Skin epidermis (tissue), 12 donors: Measurements from ENCODE around the gene STK24.

Source experiments
- H3K27ac ChIP-seq, 21 experiments: fragments of 200-600 bp; sonication (generic) in 11 of 21; one replicate each; pipeline ENCODE4 v1.5.0; 2020; ENCODE audit warnings: mild to moderate bottlenecking in 3 of 21, inconsistent platforms in 2 of 21, moderate library complexity in 2 of 21
- H3K4me3 ChIP-seq, 7 experiments: fragments of 200-600 bp; sonication (generic) in 2 of 7; one replicate each; pipeline ENCODE4 v1.5.0; 2020; ENCODE audit warnings: inconsistent platforms in 2 of 7, mild to moderate bottlenecking in 2 of 7, moderate library complexity in 1 of 7

The STK24 gene

GRCh38 chr13:98466634-98467236 is 110.2 kb downstream of the STK24 start:
- Histone ChIP-seq H3K4me3 (no peak overlapping the region), H3K27ac (no peak overlapping the region)

DNA sequence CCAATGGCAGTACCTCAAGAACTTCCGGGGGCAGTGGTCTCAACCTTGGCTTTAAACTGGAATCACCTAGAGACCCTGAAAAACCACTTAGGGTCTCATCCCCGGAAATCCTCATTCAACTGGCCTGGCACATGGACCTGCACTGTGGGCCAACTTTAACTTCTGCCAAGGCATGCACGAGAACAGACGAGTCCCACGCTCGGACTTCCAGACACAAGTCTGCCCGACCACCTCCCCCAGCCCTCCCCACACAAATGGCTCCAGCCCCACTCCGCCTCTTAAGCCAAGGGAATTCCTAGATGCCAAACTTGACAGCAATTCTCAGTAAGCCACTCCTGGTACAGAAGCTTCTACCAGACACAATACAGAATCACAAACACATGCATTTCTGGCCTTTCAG is 114.0 kb downstream of the STK24 start:
- no peak overlapping the region for H3K4me3 ChIP-seq
- H3K27ac ChIP-seq: peak overlapping the region in 4 of 21 experiments; percentile 11 to 19 (median 18)

DNA sequence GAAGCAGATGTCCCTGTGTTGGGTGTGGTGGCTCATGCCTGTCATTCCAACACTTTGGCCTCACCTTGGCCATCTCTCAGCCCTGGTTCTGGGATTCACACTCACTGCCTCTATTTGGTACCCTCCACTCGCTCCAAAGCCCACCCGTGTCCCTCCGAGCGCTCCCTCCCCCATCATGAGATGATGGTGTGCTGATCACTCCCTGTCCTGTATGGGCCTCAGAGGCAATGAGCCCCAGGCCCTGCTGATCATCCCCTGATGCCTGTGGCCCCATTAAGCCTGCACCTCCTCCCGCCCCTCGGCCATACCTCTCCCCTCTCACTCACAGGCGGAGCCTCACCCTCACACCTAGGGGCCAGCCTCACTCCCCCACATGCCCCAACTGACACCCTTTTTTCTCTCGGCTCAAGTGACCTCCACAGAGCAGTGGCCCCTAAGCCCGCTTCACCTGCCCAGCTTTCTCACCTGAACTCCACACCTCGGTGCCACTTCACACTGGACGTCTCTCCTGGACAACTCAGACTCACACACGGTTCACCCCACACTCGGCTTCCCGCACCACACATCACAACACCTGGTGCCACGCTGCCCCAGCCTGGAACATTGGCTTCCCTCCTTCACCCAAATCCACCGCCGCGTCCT is 114.5 kb downstream of the STK24 start:
- H3K27ac ChIP-seq: peak overlapping the region in 4 of 21 experiments; percentile 11 to 19 (median 18)
- H3K4me3 ChIP-seq: no peak overlapping the region

DNA sequence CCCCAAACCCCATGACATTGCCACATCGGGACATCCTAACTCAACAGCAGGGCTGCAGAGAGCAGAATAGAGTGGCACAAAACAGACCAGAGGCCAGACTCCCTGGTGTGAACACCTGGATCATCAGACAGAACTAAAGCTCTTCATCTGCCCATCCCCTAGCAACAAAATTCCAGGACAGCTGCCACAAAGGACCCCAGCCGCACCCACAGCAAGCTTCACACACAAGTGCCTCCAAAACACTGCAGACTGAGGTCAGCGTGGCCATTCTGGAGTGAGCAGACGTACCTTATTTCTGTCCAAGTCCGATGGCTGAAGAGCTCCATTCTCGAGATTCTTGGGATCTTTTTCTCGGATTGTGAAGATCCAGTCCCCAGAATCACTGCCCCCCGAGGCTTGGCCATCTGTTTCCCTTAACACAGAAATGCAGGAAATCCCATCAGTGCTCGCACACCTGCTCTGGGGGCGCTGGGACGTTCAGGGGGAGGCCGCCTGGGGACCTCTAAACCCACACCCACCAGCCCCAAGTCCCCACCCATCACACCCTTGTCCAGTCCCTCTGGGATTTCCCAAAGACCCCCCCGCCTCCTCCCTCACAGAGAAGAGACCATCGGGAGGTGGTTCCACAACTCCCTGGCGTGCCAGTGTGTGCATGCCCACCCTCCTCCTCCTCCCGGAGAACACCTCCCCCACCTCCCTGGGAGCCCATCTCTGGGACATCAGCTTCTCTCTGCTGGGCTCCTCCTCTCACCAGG is 115.2 kb downstream of the STK24 start:
- Histone ChIP-seq H3K4me3 (no peak overlapping the region), H3K27ac (peak overlapping the region in 2 of 21 experiments; percentile 11 to 19)

DNA sequence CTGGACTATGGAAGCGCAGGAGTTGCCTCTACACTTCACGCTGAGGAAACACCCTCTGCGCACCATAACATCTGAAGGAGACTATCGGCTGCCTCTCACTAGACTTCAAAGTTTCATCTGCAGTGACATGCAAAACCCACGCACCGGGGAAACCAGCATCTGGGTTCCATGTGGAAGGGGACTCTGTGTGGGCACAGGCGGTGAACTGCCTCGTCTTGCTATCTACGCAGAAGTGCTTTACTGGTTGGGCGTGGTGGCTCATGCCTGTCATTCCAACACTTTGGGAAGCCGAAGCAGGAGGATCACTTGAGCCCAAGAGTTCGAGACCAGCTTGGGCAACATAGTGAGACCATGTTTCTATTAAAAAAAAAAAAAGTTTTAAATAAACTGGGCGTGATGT is 116.4 kb downstream of the STK24 start:
- H3K4me3 ChIP-seq: no peak overlapping the region
- no peak overlapping the region for H3K27ac ChIP-seq

DNA sequence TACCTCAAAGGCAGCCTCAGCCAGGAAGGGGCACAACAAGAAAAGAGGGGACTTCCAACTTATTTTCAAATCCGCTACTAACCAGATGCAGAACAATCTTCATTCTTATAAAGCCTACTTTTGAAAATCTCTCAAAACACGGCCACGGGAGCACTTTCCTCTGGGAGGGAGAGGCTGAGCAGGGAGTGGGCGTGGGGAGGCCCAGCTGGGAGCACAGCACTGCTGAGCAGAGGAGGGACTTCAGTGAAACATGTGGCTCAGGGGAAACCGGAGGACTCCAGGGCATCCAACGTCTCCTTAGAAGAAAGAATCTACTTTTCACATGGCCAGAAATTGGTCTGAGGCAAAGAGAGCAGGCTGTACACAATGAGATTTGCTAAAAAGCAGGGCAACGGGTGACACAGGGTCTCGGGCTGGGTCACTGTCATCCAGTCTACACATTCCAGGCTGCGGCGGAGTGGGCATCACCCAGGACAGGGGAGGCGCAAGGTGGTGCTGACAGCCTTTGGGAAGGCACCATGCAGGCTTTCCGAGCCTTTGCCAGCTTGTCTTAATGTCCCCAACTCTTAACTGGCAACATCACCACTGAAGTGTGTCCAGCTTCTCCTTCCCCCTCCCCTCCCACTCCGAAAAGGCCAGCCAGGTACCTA is 117.1 kb downstream of the STK24 start:
- Histone ChIP-seq H3K27ac (peak overlapping the region in 5 of 21 experiments; percentile 1 to 53 (median 23)), H3K4me3 (no peak overlapping the region)

GRCh38 chr13:98459171-98459681 is 117.7 kb downstream of the STK24 start:
- Histone ChIP-seq H3K27ac (peak overlapping the region in 5 of 21 experiments; percentile 1 to 53 (median 23)), H3K4me3 (no peak overlapping the region)

- Histone ChIP-seq H3K27ac (peak overlapping the region in 3 of 21 experiments; percentile 25 to 48 (median 40)), H3K4me3 (no peak overlapping the region)
Measured at GRCh38 chr13:98458431-98458830, 118.5 kb downstream of the STK24 start.

DNA sequence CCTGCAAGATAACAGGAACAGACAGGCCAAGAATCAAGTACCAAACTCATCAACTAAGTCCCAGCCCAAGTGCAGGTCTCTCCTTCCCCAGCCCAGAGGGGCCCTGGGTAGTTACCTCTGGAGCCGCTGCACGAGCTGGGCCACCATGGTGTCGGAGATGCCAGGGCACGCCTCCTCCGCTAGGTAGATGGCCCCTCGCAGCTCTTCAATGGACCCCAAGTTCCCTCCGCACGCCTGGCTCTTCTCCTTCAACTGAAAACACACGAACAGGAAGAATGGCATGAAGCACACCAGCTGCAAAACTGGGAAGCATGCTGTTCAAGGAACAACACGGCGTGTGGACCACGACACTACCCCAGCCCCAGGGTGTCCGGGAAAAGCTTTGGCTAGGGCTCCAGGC is 119.9 kb downstream of the STK24 start:
- H3K27ac ChIP-seq: peak overlapping the region in 1 of 21 experiments; percentile 49
- no peak overlapping the region for H3K4me3 ChIP-seq

- Histone ChIP-seq H3K4me3 (no peak overlapping the region), H3K27ac (peak overlapping the region in 3 of 21 experiments; percentile 2 to 49 (median 31))
Measured at GRCh38 chr13:98456413-98456845, 120.5 kb downstream of the STK24 start.

DNA sequence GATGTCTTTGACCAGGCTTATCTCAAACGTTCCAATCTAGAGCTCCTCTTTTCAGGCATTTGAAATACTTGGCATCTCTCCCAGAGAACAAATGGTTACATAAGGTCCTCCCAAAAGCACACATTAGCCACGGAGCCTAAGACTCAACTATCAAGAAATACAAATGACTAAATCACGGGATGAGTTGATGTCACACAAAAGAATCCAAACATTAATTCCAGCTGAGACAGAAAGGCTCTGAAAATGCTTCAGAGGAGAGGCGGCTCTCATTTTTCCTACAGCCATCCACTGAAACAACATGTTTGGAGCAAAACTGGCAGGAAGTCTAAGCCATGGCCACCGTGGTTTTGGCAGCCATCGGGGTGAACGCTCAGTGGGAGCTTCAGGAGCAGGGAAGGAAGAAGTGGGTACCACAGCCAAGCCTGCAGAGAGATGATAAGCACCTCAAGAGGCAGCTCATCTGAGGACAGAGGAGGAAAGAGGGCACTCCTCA is 122.5 kb downstream of the STK24 start:
- Histone ChIP-seq H3K27ac (peak overlapping the region in 15 of 21 experiments; percentile 3 to 79 (median 57)), H3K4me3 (no peak overlapping the region)

GRCh38 chr13:98452851-98453843 is 123.8 kb downstream of the STK24 start:
- Histone ChIP-seq H3K27ac (peak overlapping the region in 3 of 21 experiments; percentile 20 to 39 (median 24)), H3K4me3 (no peak overlapping the region)

DNA sequence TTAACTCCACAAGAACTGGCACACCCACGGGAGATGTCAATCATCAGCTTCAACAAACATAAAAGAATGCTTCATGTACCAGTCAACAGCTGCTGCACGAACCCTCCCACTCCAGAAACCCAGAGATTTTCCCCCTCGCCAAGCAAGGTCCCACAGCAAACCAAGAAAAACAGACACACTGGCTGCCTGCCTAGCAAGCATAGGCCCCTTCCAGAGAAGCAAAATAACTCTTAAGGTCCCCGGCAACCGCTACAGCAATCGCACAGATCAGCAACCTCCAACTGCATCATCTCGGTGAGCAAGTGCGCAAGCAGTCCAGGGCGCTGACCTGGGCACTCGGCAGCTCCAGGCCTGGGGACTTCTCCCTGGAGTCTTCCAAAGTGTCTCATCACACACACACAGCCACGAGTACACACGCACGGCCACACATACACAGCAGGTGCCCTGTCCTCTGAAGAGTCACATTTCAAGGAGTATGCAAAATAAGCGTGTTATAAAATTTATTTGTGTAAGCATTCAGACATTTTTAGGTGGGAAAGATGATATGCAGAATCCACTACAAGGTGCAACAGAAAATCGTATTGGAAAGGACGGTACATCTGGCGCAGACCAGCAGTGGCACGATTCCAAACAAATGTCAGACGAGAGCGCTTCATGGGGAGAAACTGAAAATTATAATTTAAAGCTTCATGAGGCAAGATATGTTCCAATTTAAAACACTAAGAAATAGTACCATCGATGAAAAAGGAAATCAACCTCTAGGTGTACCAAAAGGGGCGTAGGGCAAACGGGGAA is 125.0 kb downstream of the STK24 start:
- Histone ChIP-seq H3K27ac (peak overlapping the region in 5 of 21 experiments; percentile 6 to 77 (median 20)), H3K4me3 (no peak overlapping the region)

DNA sequence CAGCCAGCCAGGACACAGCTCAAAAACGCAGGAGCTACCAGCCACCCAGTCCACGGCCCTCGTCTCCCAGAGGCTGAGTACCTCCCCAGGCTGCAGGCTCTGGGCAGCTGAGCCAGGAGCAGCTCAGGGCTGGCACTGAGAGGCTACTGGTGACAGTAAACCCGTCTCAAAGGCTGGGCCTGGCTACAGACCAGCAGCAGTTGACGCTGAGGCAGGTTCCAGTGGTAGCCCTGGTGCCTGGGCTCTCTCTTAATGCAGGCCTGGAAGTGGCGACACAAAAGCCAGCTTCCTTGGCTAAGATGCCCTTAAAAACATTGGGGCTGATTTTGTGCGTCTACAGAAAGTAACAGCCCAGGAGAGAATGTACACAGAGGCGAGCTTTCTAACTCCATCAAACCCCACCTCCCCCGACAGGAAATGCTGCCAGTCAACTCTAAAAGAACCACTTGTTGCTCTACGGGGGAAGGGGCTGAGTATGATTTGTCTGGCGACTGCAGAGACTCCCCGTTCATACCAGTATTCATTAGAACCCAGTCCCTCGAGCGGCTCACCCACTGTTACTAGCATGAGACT is 126.3 kb downstream of the STK24 start:
- Histone ChIP-seq H3K27ac (peak overlapping the region in 8 of 21 experiments; percentile 20 to 77 (median 56)), H3K4me3 (no peak overlapping the region)

GRCh38 chr13:98450026-98450425 is 126.9 kb downstream of the STK24 start:
- Histone ChIP-seq H3K4me3 (no peak overlapping the region), H3K27ac (peak overlapping the region in 8 of 21 experiments; percentile 21 to 77 (median 56))

GRCh38 chr13:98449273-98449672 is 127.6 kb downstream of the STK24 start:
- peak overlapping the region in 4 of 21 experiments; percentile 10 to 77 (median 48) for H3K27ac ChIP-seq

GRCh38 chr13:98448642-98448928 is 128.3 kb downstream of the STK24 start:
- Histone ChIP-seq H3K27ac (no peak overlapping the region), H3K4me3 (no peak overlapping the region)

More at GRCh38 chr13:98449273-98449672, 127.6 kb downstream of the STK24 start:
- H3K4me3 ChIP-seq: no peak overlapping the region
